ENCODE measurements around the gene FAT2. TPM values are rescaled to one million over a fixed set of nuclear protein-coding genes. Genes with fewer than 3 reads are reported as not detected.

FAT2 gene
- total RNA-seq, 1 donor from 2014 or later: 0.41 TPM

DNA sequence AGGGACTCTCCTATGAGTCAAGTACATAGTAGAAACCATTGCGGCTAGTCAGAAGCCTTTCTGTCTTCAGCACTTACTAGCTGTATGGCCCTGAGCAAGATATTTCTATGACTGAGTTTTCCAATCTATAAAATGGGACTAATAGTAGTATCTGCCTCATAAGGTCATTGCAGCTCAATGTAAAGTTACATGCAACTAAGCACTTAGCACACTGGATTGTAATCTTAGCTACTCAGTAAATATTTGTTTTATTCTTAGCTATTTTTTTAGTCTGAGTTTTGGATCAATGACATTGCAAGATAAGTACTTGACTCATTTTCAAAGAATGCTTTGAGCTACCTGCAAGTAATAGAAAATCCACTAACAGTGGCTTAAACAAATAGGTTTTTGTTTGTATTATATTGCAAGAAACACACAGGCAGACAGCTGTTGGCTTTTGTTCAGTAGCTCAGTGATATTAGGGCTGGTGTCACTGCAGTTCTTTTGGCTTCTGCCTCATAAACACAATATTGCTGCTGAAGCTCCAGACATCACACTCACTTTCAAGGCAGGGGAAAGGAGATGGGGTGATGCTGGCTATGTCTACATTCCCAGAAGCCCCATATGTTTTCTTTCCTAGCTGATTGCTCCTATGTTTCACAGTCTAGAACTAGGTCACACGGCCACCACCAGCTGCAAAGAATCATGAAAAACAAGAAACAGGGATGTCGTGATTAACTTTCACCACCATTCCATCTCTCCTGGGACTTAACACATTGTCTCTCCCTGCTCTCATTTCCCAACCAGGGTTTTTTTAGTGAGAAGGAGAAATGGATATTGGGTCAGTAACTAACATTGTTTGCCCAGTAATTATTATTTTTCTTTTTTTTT is 26.9 kb upstream of the FAT2 start:
- ATAC-seq (no peak), DNase-seq (no peak)
- no peak overlapping the region for H3K4me3 ChIP-seq
- TF ChIP-seq, protein P1, sequence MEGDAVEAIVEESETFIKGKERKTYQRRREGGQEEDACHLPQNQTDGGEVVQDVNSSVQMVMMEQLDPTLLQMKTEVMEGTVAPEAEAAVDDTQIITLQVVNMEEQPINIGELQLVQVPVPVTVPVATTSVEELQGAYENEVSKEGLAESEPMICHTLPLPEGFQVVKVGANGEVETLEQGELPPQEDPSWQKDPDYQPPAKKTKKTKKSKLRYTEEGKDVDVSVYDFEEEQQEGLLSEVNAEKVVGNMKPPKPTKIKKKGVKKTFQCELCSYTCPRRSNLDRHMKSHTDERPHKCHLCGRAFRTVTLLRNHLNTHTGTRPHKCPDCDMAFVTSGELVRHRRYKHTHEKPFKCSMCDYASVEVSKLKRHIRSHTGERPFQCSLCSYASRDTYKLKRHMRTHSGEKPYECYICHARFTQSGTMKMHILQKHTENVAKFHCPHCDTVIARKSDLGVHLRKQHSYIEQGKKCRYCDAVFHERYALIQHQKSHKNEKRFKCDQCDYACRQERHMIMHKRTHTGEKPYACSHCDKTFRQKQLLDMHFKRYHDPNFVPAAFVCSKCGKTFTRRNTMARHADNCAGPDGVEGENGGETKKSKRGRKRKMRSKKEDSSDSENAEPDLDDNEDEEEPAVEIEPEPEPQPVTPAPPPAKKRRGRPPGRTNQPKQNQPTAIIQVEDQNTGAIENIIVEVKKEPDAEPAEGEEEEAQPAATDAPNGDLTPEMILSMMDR (IDR thresholded peaks at IDR 0.05): no peak
- no peak overlapping the region for H3K27ac ChIP-seq
- H3K4me1 ChIP-seq: no peaks in the 10 kb centered on the region
- intact Hi-C loops (cut with DNase I): no loop called here
- no peaks in the 10 kb centered on the region for H3K27me3 ChIP-seq
- H3K36me3 ChIP-seq: no peaks in the 10 kb centered on the region
- no peaks in the 10 kb centered on the region for H3K9me3 ChIP-seq

DNA sequence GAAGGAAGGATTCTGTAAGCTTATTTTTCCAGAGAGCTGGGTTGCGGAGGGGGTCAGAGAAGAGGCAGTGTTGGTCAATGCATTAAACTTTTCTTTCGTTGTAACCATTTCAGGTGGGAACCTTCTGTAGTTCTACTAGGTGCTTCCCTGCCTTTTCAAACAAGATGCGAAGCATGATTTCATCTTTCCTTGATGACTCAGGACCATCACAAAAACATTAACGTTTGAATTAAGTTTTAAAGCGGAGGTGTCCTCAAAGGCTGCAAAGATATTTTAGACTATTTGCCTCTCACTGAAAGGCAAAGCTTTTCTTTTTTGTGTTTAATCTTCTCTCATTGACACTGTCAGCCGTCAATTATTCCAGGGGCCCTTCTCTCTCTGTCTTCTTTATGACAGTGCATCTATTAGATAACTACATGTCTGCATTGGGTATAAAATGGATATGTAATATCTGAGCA is 26.3 kb upstream of the FAT2 start:
- TF ChIP-seq, protein P1 (IDR thresholded peaks at IDR 0.05): no peak
- intact Hi-C loops (cut with DNase I): no loop called here
- Histone ChIP-seq H3K9me3 (no peaks in the 10 kb centered on the region), H3K36me3 (no peaks in the 10 kb centered on the region), H3K4me1 (no peaks in the 10 kb centered on the region), H3K27me3 (no peaks in the 10 kb centered on the region), H3K4me3 (no peak overlapping the region), H3K27ac (no peak overlapping the region)
- no peak for ATAC-seq
- no peak for DNase-seq

DNA sequence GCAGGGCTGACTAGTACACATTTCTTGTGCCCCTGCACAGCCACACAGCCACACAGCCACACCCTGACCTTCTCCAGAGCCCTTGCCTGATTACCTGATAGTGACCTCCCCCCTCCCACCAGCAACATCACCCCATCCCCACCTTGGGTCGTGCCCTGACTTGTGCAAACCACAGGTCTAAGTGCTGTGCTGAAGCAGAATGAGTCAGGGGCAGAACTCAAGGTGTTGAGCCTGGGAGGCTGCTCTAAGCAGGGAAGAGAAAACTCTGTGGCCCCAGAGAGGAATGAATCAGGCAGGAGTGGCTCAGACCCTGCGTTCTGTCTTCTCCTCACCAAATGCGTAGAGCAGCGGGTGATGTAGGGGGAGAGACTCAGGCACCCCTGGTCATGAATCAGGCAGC is 24.3 kb upstream of the FAT2 start:
- ATAC-seq (no peak), DNase-seq (no peak)
- H3K27me3 ChIP-seq: no peaks in the 10 kb centered on the region
- no peak overlapping the region for H3K4me3 ChIP-seq
- H3K9me3 ChIP-seq: no peaks in the 10 kb centered on the region
- intact Hi-C loops (cut with DNase I): no loop called here
- TF ChIP-seq, protein P1 (IDR thresholded peaks at IDR 0.05): no peak
- no peak overlapping the region for H3K27ac ChIP-seq
- no peaks in the 10 kb centered on the region for H3K4me1 ChIP-seq
- no peaks in the 10 kb centered on the region for H3K36me3 ChIP-seq

DNA sequence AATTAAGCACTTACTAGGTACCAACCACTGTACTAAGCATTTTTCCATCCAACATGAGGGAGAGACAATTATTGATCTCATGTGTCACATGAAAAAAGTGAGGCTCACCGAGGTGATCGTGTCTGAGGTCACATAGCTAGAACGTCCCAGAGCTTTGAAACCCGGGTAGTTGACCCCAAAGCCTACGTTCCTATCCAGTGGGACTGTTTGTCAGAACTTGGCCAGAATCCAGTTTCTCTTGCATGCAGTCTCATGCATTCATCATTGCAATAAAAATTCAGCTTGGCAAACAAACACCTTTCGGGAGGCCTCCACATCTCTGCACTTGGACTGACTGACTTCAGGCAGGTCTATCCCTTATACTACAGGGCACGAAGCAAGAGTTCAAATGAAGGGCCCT is 23.4 kb upstream of the FAT2 start:
- Histone ChIP-seq H3K4me1 (no peaks in the 10 kb centered on the region), H3K36me3 (no peaks in the 10 kb centered on the region), H3K9me3 (no peaks in the 10 kb centered on the region), H3K27ac (no peak overlapping the region), H3K4me3 (no peak overlapping the region), H3K27me3 (no peaks in the 10 kb centered on the region)
- TF ChIP-seq, protein P1 (IDR thresholded peaks at IDR 0.05): no peak
- intact Hi-C loops (cut with DNase I): no loop called here
- DNase-seq (no peak), ATAC-seq (no peak)

DNA sequence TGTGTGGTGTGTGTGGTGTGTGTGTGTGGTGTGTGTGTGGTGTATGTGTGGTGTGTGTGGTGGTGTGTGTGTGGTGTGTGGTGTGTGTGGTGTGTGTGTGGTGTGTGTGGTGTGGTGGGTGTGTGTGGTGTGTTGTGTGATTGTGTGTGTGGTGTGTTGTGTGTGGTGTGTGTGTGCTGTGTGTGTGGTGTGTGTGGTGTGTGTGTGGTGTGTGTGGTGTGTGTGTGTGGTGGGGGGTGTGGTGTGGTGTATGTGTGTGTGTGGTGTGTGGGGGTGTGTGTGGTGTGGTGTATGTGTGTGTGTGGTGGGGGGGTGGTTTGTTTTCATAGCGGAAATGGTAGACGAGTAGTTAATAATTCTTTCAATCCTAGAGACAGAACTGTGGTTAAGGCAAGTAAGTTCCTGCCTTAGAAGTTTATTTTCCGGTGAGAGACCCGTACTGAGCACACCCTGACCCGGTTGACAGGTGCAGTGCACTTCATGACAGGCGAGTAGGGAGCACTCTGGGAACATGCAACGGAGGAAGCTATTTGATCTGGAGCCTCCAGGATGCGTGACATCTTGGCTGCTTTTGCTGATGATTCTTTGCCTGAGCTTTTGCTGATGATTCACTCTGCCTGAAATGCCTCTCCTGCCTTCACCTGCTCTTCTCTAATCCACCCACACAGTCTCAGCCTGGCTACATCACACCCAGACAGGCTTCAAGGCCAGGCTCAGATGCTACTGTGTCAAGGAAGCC is 21.7 kb upstream of the FAT2 start:
- DNase-seq: no peak
- H3K36me3 ChIP-seq: no peaks in the 10 kb centered on the region
- no peaks in the 10 kb centered on the region for H3K4me1 ChIP-seq
- H3K27me3 ChIP-seq: no peaks in the 10 kb centered on the region
- intact Hi-C loops (cut with DNase I): no loop called here
- no peaks in the 10 kb centered on the region for H3K9me3 ChIP-seq
- H3K27ac ChIP-seq: no peak overlapping the region
- no peak for ATAC-seq
- no peak overlapping the region for H3K4me3 ChIP-seq
- TF ChIP-seq, protein P1 (IDR thresholded peaks at IDR 0.05): no peak

Data from upper lobe of right lung (tissue), 1 donor.